Smooth muscle cell of the brain vasculature (primary cell): ENCODE data around the gene ADAMTS1.
"Not testable (repeated sequence)": the region's sequence is repeated elsewhere in the genome, so short reads cannot be mapped to it uniquely, and the experiment has no call there.

Experiments used
- DNase-seq: peaks from one replicate; pipeline ENCODE4 v3.0.0-alpha.2; 2012; ENCODE audit warnings: low read depth, low spot score

Gene ADAMTS1

GRCh38 chr21:26845066-26845758 lies at the start of gene ADAMTS1:
ADAMTS1 (minus strand) TSS chr21:26845409; CDS start chr21:26844954, 455 bp downstream.
- DNase-seq: no peak

DNA sequence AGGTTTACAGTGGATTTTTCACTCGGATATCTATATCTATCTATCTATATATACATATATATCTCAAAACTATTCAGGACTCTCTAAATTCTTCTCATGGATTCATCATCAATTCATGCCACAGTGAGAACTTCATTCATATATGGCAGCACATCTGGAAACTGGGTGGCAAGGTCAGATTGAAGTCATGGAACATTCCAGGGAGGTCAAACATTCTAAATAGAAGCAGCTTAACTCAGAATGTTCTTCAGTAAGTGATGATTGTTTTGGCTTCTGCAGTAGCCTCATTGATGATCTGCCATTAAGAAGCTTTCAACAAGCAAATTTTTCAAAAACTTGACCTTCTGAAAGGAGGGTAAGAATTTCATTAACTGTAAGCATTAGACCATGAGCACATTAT lies 46.9 kb upstream of the ADAMTS1 start:
- no peak for DNase-seq

DNA sequence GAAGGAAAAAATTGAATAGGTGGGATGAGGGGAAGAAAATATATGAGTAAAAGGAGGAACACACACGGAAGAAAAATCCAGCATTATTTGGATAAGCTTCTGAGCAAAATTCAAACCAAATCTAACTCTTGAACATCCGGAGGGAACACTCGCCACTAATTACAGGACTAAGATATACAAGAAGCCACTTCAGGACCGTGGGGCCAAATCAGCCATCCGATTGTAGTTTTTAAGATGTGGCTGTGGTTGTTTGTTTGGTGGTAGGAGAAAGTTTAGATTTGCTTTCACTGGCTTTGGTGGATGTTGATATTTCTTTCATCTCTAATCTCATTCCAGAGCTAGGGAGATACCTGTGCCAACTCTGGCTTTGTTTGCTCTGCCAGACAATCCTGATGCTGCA lies 43.7 kb upstream of the ADAMTS1 start:
- DNase-seq: no peak

DNA sequence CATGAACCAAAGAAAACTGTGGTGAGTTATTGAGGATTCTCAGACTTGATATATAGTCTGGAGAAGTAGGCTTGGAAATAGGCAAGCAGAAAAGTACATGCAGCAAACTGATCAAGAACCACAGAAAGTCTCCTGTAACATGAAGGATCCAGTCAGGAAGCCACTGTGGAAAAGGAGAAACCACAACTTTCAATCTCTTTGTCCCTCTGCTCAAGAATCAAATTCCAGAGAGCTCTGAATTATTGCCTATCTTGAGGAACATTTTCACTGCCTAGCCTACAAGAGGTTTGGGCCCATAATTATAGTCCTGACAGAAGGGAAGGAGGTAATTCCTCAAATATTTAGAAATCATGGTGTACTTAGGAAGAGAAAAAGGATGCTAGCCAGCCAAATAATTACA lies 43.0 kb upstream of the ADAMTS1 start:
- no peak for DNase-seq

DNA sequence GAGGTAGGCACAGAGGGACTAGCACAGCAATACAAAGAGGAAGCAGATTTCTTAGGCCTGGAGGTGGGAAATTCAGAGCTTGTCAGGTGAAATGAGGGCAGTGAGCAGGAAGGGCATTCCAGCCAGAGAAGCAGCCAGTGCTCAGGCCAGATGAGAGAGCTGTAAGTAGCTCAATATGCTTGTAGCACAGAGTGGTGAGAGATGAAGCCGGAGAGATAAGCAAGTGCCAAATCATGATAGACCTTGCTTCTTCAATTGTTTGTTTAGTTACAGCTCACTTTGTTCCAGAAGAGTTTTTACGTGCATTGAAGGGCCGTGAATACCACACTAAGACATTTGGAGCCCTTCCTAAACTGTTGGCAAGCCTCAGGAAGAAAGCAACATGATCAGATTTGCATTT lies 42.0 kb upstream of the ADAMTS1 start:
- no peak for DNase-seq

- no peak for DNase-seq
Observed at GRCh38 chr21:26884436-26884835, 39.2 kb upstream of the ADAMTS1 start.

- no peak for DNase-seq
Observed at GRCh38 chr21:26883768-26884167, 38.6 kb upstream of the ADAMTS1 start.

DNA sequence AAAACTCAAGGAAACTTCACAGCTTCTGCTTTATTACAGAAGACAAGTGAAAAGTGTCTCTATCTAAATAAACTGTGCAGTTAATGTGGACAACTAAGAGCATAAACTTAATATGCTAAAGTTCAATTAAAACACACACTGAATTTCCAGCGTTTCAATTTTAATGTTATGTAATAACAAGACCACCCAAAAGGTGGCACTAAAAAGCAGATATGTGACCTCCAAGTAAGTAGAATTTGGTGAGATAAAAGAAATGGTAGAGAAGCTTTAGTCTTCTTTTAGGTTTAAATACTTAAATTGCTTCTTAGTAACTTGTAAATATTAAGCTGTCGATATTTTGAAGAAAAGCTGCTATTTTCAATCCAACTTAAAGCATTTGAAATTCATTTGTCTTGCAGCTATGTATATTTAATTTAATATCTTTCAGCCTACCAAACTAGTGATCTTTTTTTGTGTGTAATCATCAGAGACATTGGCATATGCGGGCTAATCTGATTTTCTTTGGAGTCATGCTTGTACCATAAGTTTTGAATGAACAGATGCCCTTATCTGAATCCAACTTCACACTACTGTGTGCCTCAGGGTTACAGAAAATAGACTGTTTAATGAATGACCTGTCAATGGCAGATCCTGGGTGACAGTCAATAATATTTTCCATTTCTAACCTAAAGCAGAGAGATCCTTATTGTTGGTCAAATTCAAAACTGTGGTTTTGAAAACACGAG lies 36.5 kb upstream of the ADAMTS1 start:
- DNase-seq: peak; percentile 10

DNA sequence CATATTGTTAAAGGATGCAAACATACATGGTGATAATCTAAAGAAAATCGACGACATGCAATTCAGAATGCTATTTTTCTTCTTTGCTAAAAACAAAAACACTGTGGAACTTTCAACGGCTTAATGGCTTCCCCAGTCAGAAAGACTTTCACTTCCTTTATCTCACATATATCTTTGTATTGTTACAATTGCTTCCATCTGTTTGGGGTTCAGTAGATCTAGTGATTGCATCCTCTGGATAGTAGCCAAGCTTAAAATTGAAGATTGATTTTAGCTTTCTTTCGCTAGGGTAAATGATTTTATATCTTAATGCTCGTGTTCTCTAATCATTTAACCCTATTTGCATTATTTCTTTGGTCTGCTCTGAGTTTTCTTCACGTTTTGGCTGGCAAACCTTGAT lies 31.8 kb upstream of the ADAMTS1 start:
- no peak for DNase-seq

DNA sequence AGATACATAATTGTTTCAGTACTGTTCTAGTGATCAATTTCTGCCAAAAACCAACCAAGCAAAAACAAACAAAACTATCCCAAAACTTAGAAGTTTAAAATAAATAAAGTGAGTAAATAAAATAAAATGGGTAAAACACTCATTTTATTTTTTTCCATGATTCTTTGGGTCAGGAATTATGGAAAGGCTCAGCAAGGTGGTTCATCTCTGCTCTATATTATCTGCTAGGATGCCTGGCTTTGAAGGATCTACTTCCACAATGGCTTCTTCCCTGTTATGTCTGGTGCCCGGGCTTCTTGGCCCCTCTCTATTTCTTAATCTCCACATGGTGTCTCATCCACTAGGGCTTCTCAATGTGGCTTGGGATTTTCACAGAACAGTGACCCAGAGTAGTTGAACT lies 29.1 kb upstream of the ADAMTS1 start:
- DNase-seq: no peak

DNA sequence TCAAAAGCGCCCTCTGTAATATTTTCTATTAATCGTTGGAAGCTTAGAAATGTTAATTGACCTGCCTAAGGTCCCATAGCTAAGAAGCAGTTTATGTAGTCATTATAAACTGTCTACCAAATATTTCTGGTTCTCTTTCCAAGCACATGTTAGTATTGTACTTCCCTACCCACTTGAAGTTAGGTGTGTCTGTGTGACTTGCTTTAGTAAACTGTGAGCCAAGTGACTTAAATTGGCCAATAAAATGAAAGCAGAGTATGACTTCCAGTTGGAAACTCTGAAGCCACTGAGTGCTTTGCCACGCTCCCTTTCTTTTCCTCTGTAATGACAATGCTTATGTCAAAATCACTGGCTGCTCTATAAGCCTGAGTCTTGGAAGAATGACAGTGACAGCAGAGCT lies 20.6 kb upstream of the ADAMTS1 start:
- no peak for DNase-seq

DNA sequence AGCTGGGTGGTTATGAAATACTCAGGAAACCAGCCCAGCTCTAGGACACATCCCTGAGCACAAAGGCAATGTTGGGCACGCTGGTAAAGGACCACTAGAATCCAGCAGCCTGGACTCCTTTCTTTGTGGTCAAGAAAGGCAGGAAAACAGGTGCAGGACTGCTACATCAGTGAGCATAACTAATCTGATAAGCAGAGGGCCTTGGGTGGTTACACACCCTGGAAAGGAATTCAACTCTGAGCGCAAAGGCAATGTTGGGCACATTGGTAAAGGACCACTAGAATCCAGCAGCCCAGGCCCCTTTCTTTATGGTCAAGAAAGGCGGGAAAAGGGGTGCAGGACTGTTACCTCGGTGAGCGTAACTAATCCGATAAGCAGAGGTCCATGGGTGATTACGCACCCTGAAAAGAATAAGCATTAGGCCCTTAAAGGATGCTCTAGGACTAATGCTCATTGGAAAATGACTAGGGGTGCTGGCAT lies 11.7 kb upstream of the ADAMTS1 start:
- not testable (repeated sequence) for DNase-seq

DNA sequence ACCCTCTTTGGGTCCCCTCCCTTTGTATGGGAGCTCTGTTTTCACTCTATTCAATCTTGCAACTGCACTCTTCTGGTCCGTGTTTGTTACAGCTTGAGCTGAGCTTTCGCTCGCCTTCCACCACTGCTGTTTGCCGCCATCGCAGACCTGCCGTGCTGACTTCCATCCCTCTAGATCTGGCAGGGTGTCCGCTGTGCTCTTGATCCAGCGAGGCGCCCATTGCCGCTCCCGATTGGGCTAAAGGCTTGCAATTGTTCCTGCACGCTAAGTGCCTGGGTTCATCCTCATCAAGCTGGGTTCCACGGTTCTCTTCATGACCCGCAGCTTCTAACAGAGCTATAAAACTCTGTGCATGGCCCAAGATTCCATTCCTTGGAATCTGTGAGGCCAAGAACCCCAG lies 9.5 kb upstream of the ADAMTS1 start:
- DNase-seq: not testable (repeated sequence)

GRCh38 chr21:26852423-26852822 lies 7.2 kb upstream of the ADAMTS1 start:
- no peak for DNase-seq

DNA sequence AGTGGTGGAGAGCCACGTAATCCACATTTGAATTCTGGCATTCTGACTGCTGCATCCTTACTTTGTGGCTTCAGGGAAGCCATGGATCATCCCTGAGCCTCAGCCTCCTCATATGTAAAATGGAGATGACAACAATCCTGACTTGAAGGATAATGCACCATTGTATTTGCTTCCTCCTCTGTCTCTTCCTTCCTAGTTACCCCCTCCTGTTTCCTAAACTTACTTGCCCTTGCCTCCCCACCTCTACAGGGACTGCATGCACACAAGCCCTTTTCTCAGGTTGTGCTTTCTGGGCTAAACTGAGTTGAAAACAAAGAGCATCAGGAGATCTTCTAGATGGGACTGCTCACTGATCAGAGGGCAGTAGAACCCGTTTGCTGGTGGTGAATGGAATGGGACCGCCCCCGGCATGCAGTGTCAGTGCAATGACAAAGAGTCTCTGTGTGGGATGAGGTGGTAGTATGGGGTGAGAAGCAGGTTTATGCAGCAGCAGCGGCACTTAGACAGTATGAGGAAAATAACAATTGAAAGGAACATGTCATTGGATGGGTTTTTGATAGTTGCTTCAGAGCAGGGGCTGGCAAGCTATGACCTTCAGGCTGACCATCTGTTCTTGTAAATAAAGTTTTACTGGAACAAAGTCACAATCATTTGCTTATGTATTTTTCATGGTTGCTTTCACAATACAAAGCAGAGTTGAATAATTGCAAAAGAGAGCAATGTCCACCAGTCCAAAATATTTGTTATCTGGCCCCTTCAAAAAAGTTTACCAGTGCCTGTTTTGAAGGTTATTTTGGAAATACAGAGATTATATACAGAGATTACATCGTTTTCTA lies 6.1 kb upstream of the ADAMTS1 start:
- DNase-seq: no peak

- DNase-seq: no peak
Observed at GRCh38 chr21:26850116-26850643, 5.0 kb upstream of the ADAMTS1 start.

GRCh38 chr21:26849428-26850115 lies 4.4 kb upstream of the ADAMTS1 start:
- DNase-seq: no peak

DNA sequence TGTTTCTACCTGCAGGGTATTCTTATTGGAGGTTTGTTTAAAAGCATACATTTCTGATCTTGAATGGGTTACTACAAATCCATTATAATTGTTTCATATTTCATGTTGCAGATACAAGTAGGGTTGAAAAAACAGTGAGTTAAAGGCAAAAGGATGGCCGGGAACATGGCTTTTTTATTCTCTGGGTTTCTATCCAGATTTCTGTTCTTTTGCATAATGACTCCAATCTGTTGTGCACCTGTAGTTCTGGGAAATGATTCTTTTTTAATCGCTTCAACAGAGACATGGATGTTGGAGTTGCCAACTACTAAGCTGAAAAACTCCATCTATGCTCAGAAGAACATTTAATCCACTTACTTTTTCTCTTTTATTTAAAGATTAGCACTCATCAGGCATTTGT lies 2.7 kb upstream of the ADAMTS1 start:
- no peak for DNase-seq

DNA sequence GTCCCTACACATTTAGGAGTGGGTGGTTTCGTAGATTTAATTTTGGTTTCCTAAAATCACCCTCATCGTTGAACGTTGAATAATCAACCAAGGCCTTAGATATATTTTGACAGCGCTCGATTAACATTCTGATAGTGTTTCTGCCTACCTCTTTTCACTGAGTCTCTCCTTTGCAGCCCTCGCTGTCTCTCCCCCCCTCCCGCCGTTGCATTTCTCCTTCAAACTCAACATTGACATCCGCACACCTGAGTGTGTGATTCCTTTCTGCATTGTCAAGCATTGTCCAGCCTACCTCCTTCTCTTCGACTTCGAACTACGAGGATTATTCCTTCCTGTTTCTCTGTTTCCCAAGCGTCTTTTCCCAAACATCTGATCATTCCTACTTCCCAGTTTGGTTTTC lies 1.8 kb upstream of the ADAMTS1 start:
- no peak for DNase-seq

GRCh38 chr21:26846036-26846931 lies 1.1 kb upstream of the ADAMTS1 start:
- DNase-seq: no peak

- no peak for DNase-seq
Observed at GRCh38 chr21:26845759-26846035, 488 bp upstream of the ADAMTS1 start.
